ENCODE measurements around the gene PLCB2. TPM values are rescaled to one million over a fixed set of nuclear protein-coding genes. Genes with fewer than 3 reads are reported as not detected.

PLCB2 gene
- total and polyA plus RNA-seq, 9 of the 15 experiments (the other 6 are each of a cell fraction or from before 2014, with no cell fraction given) = 0.37 to 12.3 (median 8.0) TPM

- TF ChIP-seq ATF6 (CRISPR knock-in tag; IDR thresholded peaks at IDR 0.05) = no peak
- no peak for TF ChIP-seq CBX3 (IDR thresholded peaks at IDR 0.05; ENCODE audit: borderline replicate concordance in 1 of 2, low read length in 2 of 2)
- TF ChIP-seq MECOM (CRISPR knock-in tag; IDR thresholded peaks at IDR 0.05) = 0 out of 2 replicates have a peak, but pooled peaks have one; percentile 17
- no peak for TF ChIP-seq HDAC1 (IDR thresholded peaks at IDR 0.05)
- TF ChIP-seq E2F4 (CRISPR knock-in tag; IDR thresholded peaks at IDR 0.05; ENCODE audit: low read depth) = no peak
- TF ChIP-seq NFIC (IDR thresholded peaks at IDR 0.05) = no peak
- no peak for TF ChIP-seq ZNF232 (CRISPR knock-in tag; IDR thresholded peaks at IDR 0.05)
- peak; percentile 66 for TF ChIP-seq CBFA2T2 (conservative IDR thresholded peaks at IDR 0.05)
- no peak for TF ChIP-seq KDM5B (IDR thresholded peaks at IDR 0.05; ENCODE audit: insufficient replicate concordance, low read depth, low read length)
- no peak for TF ChIP-seq NFE2L1 (tag; IDR thresholded peaks at IDR 0.05; ENCODE audit: borderline replicate concordance, low read depth)
- TF ChIP-seq HDAC2 (IDR thresholded peaks at IDR 0.05) = 0 out of 2 replicates have a peak, but pooled peaks have one; percentile 21
- TF ChIP-seq BRD4 (IDR thresholded peaks at IDR 0.05) = no peak
- no peak for TF ChIP-seq ZSCAN32 (CRISPR knock-in tag; IDR thresholded peaks at IDR 0.05)
- no peak for TF ChIP-seq ZNF79 (CRISPR knock-in tag; IDR thresholded peaks at IDR 0.05; ENCODE audit: low read depth)
- TF ChIP-seq PBX2 (CRISPR knock-in tag; IDR thresholded peaks at IDR 0.05; ENCODE audit: low read depth) = no peak
- TF ChIP-seq PBX2 (tag; conservative IDR thresholded peaks at IDR 0.05; ENCODE audit: low read depth) = no peak
- no peak for TF ChIP-seq ZNF512 (tag; IDR thresholded peaks at IDR 0.05)
- 0 out of 4 replicates have a peak, but pooled peaks have one; percentile 21 to 26 for TF ChIP-seq KDM1A (IDR thresholded peaks at IDR 0.05)
- TF ChIP-seq KLF16 (IDR thresholded peaks at IDR 0.05) = peak; percentile 26; the same call in 1 of the 2 replicates
- TF ChIP-seq NCOA2 (IDR thresholded peaks at IDR 0.05; ENCODE audit: partially characterized antibody in 2 of 2) = no peak
- TF ChIP-seq ZNF445 (CRISPR knock-in tag; IDR thresholded peaks at IDR 0.05; ENCODE audit: low read depth) = no peak
- TF ChIP-seq ZFP36 (IDR thresholded peaks at IDR 0.05; ENCODE audit: low read depth, low read length, partially characterized antibody) = peak; percentile 94
- no peak for TF ChIP-seq SMARCA4 (IDR thresholded peaks at IDR 0.05)
These were observed 64.5 kb downstream of the PLCB2 start (continued) for GRCh38 chr15:40243126-40243810.
